Neuron (in vitro differentiated cells): ENCODE results near the gene KIAA1671.
A peak's percentile ranks its signal among the peaks of the same experiment; 100 is the strongest.

Experiments
- H2AFZ ChIP-seq: one replicate; pipeline ENCODE4 v1.6.1; 2013; ENCODE audit warnings: low read depth, mild to moderate bottlenecking, inconsistent platforms, low read length, moderate library complexity
- H3K27me3 ChIP-seq: one replicate; pipeline ENCODE4 v1.6.1; 2013; ENCODE audit warnings: low read length; ENCODE audit not compliant: insufficient read depth
- H3K36me3 ChIP-seq: one replicate; pipeline ENCODE4 v1.6.1; 2013; ENCODE audit warnings: low read length; ENCODE audit not compliant: insufficient read depth
- H3K4me1 ChIP-seq: one replicate; pipeline ENCODE4 v1.6.1; 2013; ENCODE audit warnings: low read length; ENCODE audit not compliant: insufficient read depth
- H3K4me3 ChIP-seq: 2 replicates; pipeline ENCODE4 v1.5.1; 2013; ENCODE audit warnings: mild to moderate bottlenecking, low read length, moderate library complexity
- H3K9me3 ChIP-seq: one replicate; pipeline ENCODE4 v1.6.1; 2013; ENCODE audit warnings: low read length

KIAA1671 gene

GRCh38 chr22:25111579-25112517, 159.3 kb downstream of the KIAA1671 start:
- peaks cover 30% of the 10 kb centered on the region for H3K4me1 ChIP-seq
- no peaks in the 10 kb centered on the region for H3K36me3 ChIP-seq
- peak overlapping the region; percentile 58 for H3K4me3 ChIP-seq
- peak overlapping the region; percentile 23 for H2AFZ ChIP-seq
- no peaks in the 10 kb centered on the region for H3K9me3 ChIP-seq
- no peaks in the 10 kb centered on the region for H3K27me3 ChIP-seq

GRCh38 chr22:25112538-25113253, 160.2 kb downstream of the KIAA1671 start:
- Histone ChIP-seq H3K9me3 (no peaks in the 10 kb centered on the region), H2AFZ (no peak overlapping the region), H3K4me3 (no peak overlapping the region), H3K36me3 (no peaks in the 10 kb centered on the region), H3K27me3 (no peaks in the 10 kb centered on the region), H3K4me1 (peaks cover 30% of the 10 kb centered on the region)

DNA sequence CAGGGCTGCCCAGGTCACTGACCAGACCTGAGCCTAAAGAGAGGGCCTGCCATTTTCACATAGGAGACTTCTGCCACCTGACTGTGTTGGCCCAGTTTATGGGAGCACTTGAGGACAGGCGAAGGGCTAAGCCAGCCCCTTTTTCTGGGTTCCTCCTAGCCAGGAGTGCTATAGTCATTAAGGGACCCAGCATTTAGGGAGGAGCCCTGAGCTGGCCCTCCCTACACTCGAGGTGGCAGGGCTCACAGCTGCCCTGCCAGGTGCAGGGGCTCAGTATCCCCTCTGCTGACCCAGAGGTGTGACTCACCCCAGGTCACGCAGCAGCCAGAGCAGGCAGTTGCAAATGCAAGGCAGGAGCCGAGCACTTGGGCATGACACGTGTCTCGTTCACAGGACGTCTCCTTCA, 160.8 kb downstream of the KIAA1671 start:
- Histone ChIP-seq H3K36me3 (no peaks in the 10 kb centered on the region), H3K4me1 (peaks cover 30% of the 10 kb centered on the region), H2AFZ (no peak overlapping the region), H3K27me3 (no peaks in the 10 kb centered on the region), H3K9me3 (no peaks in the 10 kb centered on the region), H3K4me3 (no peak overlapping the region)

DNA sequence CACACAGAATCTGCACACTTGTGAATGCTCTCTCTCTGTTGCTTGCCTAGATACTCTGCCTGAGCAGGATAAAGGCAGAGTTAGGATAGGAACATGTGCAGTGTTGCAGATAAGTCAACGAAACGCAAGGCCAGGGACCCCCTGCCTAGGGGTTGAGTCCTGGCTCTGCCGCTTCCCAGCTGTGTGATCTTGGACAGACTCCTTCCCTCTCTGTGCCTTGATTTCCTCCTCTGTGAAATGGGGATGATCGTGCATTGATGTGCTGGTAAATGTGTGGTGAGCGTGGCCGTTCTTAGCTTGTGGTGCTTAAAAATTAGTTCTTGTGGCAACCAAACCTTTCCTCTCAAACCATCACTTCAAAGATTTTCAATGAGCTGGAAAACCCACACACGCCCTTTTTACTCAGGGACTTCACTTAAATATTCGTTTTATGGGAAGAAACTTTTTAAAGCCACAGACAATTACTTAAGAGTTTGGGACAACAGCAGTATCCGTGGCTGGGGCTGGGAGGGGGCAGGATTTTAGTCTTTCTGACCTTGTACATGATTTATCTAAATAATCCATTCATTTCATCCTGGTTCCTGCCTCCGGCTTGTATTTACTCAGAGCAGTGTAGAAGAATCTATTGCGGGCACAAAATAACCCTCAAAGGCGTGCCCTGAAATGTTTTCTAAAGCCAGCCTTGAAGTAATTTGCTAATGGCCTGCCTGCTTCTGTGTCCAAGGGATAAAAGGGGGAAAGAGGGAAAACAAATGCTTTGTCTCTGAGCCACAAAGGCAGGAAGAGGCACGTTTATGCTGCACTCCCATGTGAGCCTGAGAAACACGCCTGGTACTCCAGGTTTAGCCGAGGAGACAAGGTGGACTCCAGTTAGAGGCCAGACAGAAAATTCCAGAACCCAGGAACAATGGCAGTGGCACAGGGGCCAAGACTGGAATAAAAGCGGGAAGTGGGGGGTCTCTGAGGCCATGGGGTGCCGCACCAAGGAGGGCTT, 162.2 kb downstream of the KIAA1671 start:
- H3K36me3 ChIP-seq = no peaks in the 10 kb centered on the region
- H3K9me3 ChIP-seq = no peaks in the 10 kb centered on the region
- H3K4me3 ChIP-seq = no peak overlapping the region
- peaks cover 30% of the 10 kb centered on the region for H3K4me1 ChIP-seq
- no peaks in the 10 kb centered on the region for H3K27me3 ChIP-seq
- H2AFZ ChIP-seq = no peak overlapping the region

DNA sequence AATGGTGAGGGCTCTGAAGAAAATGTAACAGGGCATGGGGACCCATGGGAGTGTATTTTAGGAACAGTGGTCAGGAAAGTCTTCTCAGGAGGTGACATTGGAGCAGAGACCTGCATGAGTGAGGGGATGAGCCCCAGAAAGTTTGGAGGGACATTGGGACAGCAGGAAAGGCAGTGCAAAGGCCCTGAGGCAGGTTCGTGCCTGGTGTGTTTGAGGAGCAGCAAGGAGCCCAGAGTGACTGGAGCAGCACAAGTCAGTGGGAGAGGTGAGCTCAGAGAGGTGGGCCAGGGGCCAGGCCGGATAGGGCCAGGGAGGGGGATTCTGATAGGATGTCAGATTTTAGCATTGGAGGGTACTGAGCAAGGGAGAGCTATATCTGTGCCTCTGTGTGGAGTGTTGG, 167.1 kb downstream of the KIAA1671 start:
- peaks cover 9% of the 10 kb centered on the region for H3K9me3 ChIP-seq
- H3K4me3 ChIP-seq = no peak overlapping the region
- H2AFZ ChIP-seq = no peak overlapping the region
- H3K27me3 ChIP-seq = no peaks in the 10 kb centered on the region
- H3K4me1 ChIP-seq = peaks cover 21% of the 10 kb centered on the region
- H3K36me3 ChIP-seq = no peaks in the 10 kb centered on the region

DNA sequence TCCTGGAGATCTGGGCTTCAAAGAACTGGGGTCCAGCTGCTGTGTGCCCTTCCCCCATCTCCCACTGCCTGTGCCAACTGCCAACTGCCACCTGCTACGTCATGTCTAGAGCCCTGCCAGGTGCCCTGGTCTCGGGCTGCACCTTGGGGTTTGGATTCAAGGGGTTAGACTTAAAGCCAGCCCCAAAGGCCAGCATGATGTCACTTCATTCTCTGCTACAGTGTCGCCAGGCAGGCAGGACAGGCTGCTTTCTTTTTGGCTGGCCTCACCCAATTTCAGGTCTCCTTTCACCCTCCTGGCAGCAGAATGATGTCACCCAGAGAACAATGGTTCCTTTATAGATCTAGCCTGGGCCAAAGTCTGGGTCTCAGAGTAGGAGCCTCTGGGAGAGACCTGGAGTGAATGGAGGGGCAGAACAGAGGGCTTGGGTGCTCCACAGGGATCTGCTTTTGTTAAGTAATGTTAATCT, 167.6 kb downstream of the KIAA1671 start:
- H3K4me1 ChIP-seq = peaks cover 16% of the 10 kb centered on the region
- no peak overlapping the region for H3K4me3 ChIP-seq
- H3K36me3 ChIP-seq = no peaks in the 10 kb centered on the region
- no peak overlapping the region for H2AFZ ChIP-seq
- H3K9me3 ChIP-seq = peaks cover 9% of the 10 kb centered on the region
- H3K27me3 ChIP-seq = no peaks in the 10 kb centered on the region

GRCh38 chr22:25120761-25121212, 168.3 kb downstream of the KIAA1671 start:
- H3K4me3 ChIP-seq = no peak overlapping the region
- peaks cover 9% of the 10 kb centered on the region for H3K9me3 ChIP-seq
- H2AFZ ChIP-seq = no peak overlapping the region
- no peaks in the 10 kb centered on the region for H3K27me3 ChIP-seq
- H3K36me3 ChIP-seq = no peaks in the 10 kb centered on the region
- peaks cover 12% of the 10 kb centered on the region for H3K4me1 ChIP-seq

DNA sequence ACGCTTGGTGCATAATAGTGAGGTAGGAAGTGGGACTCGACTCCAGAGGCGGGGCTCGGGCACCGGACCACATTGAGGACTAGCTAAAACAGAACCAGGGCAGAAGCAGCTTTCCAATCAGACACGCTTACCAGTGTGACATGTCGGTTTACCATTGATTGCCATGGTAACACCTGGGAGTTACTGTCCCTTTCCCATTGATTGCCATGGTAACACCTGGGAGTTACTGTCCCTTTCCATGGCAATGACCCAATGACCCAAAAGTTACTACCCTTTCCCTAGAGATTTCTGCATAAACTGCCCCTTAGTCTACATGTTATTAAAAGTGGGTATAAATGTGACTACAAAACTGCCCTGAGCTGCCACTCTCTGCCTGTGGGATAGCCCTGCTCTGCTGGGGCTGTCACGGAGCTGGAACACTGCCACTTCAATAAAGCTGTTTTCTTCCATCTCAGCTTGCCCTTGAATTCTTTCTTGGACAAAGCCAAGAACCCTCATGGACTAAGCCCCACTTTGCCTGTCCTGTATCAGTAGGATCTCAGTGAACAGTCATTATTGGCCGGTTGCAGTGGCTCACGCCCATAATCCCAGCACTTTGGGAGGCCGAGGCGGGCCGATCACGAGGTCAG, 169.7 kb downstream of the KIAA1671 start:
- peaks cover 12% of the 10 kb centered on the region for H3K4me1 ChIP-seq
- no peaks in the 10 kb centered on the region for H3K36me3 ChIP-seq
- no peak overlapping the region for H2AFZ ChIP-seq
- no peak overlapping the region for H3K4me3 ChIP-seq
- no peaks in the 10 kb centered on the region for H3K27me3 ChIP-seq
- H3K9me3 ChIP-seq = peaks cover 9% of the 10 kb centered on the region

- H3K36me3 ChIP-seq = no peaks in the 10 kb centered on the region
- peaks cover 9% of the 10 kb centered on the region for H3K9me3 ChIP-seq
- no peaks in the 10 kb centered on the region for H3K27me3 ChIP-seq
- H3K4me3 ChIP-seq = no peak overlapping the region
- peaks cover 12% of the 10 kb centered on the region for H3K4me1 ChIP-seq
- no peak overlapping the region for H2AFZ ChIP-seq
Measured at GRCh38 chr22:25123677-25124076, 171.2 kb downstream of the KIAA1671 start.

- H3K9me3 ChIP-seq = peaks cover 9% of the 10 kb centered on the region
- peaks cover 2% of the 10 kb centered on the region for H3K4me1 ChIP-seq
- no peak overlapping the region for H3K4me3 ChIP-seq
- H2AFZ ChIP-seq = no peak overlapping the region
- no peaks in the 10 kb centered on the region for H3K27me3 ChIP-seq
- no peaks in the 10 kb centered on the region for H3K36me3 ChIP-seq
Measured at GRCh38 chr22:25125693-25126357, 173.3 kb downstream of the KIAA1671 start.

GRCh38 chr22:25126510-25126909, 174.0 kb downstream of the KIAA1671 start:
- no peaks in the 10 kb centered on the region for H3K27me3 ChIP-seq
- H3K9me3 ChIP-seq = peaks cover 9% of the 10 kb centered on the region
- peaks cover 2% of the 10 kb centered on the region for H3K4me1 ChIP-seq
- no peak overlapping the region for H3K4me3 ChIP-seq
- no peak overlapping the region for H2AFZ ChIP-seq
- H3K36me3 ChIP-seq = no peaks in the 10 kb centered on the region

DNA sequence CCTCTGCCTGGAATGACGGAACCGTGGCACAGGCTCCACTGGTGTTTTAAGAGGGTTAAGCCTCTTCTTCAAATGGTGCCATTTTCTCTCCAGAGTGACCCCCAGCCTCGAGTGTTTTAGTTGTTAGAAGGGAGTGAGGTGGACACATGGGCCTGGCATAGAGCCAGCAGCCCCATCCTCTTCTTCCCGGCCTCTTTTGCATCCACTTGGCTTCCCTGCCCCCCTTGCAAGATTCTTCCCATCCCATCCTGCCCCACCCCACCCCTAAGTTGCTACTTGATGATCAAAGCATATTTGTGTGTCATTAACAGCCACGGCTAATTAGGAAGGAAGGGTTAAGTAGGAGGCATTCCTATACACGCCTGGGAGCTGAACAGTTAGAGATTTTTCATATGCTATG, 174.8 kb downstream of the KIAA1671 start:
- Histone ChIP-seq H3K36me3 (no peaks in the 10 kb centered on the region), H3K4me1 (peaks cover 5% of the 10 kb centered on the region), H2AFZ (no peak overlapping the region), H3K4me3 (no peak overlapping the region), H3K9me3 (peaks cover 9% of the 10 kb centered on the region), H3K27me3 (no peaks in the 10 kb centered on the region)
